ENCODE data around the gene STAT1.

GRCh38 chr2:191008286-191008685 lies 5.7 kb downstream of the STAT1 start:
- TF ChIP-seq CTCF (IDR thresholded peaks at IDR 0.05 in 2 of 3, conservative IDR thresholded peaks at IDR 0.05 in 1 of 3; ENCODE audit: borderline replicate concordance in 1 of 3, insufficient read depth in 1 of 3, low read depth in 2 of 3, low read length in 2 of 3) (no peak), ZNF274 (IDR thresholded peaks at IDR 0.05; ENCODE audit: low read depth, low read length) (no peak), SIN3A (IDR thresholded peaks at IDR 0.05; ENCODE audit: low read depth) (no peak), ZBTB33 (IDR thresholded peaks at IDR 0.05; ENCODE audit: extremely low read depth, insufficient replicate concordance, low read length) (no peak), POLR2AphosphoS5 (IDR thresholded peaks at IDR 0.05; ENCODE audit: low read depth, low read length) (no peak), POLR2A (IDR thresholded peaks at IDR 0.05; ENCODE audit: borderline replicate concordance, extremely low read depth, insufficient read depth, insufficient read length) (no peak), MAX (IDR thresholded peaks at IDR 0.05) (no peak), ATF3 (IDR thresholded peaks at IDR 0.05) (no peak), CEBPB (IDR thresholded peaks at IDR 0.05; ENCODE audit: low read depth) (no peak)

All from HCT116 (cell line).